K562 (cell line): ENCODE results near the gene INPP5E. TPM values are rescaled to one million over a fixed set of nuclear protein-coding genes. Genes with fewer than 3 reads are reported as not detected.

ENCODE experiments used
- HDAC1 ChIP-seq, 2 experiments: fragments of 450-650 bp; IDR thresholded peaks; 2 replicates each; pipeline ENCODE4 v1.6.1; 2016 to 2017; ENCODE audit warnings: inconsistent platforms in 1 of 2, mild to moderate bottlenecking in 1 of 2, moderate library complexity in 1 of 2
- NRF1 ChIP-seq, 2 experiments: fragments of 450-650 bp; IDR thresholded peaks in 1 of 2; conservative IDR thresholded peaks in 1 of 2; 2 replicates each; pipeline ENCODE4 v1.6.1; 2014; ENCODE audit warnings: mild to moderate bottlenecking in 2 of 2
- polyA plus RNA-seq, 8 experiments: library from polyadenylated mRNA; depleted of rRNA in 4 of 8; stranded (reverse) in 5 of 8; unstranded in 3 of 8; fragments of >200 nt; fragmentation: Nextera tagmentation in 2 of 8; fragmentation: Illumina TruSeq in 1 of 8; extraction: Ambion mirVana in 2 of 8; extraction: Trizol in 1 of 8; gene quantifications; 2 replicates each; pipeline versions ENCODE4 v1.2.1 to v1.2.3, GENCODE V29; 2011 to 2014; ENCODE audit warnings: inconsistent platforms in 1 of 8, missing spikeins in 1 of 8
- total RNA-seq, 7 experiments: library from RNA; depleted of rRNA in 6 of 7; stranded (reverse); fragments of >200 nt in 6 of 7; fragmentation: Illumina TruSeq in 2 of 7; extraction: Trizol in 2 of 7; gene quantifications; 2 replicates each; pipeline versions ENCODE4 v1.2.1 to v1.2.3, GENCODE V29; 2011 to 2021; ENCODE audit warnings: low replicate concordance in 1 of 7
- TF ChIP-seq, protein P1 (sequence below): sonication (generic); formaldehyde crosslinking; IDR thresholded peaks from 2 replicates; pipeline ENCODE4 v1.9.0; 2022; ENCODE audit warnings: mild to moderate bottlenecking, missing genetic modification reagents
- TF ChIP-seq, protein P2 (sequence below): sonication (generic); IDR thresholded peaks from 2 replicates; pipeline ENCODE4 v1.6.1; 2016
- TF ChIP-seq, protein P3 (sequence below): sonication (generic); formaldehyde crosslinking; IDR thresholded peaks from 2 replicates; pipeline ENCODE4 v1.8.1; 2023; ENCODE audit warnings: mild to moderate bottlenecking, missing genetic modification reagents

Gene INPP5E
- total and polyA plus RNA-seq, 9 of the 15 experiments (the other 6 are each of a cell fraction or from before 2014, with no cell fraction given) = 0.38 to 17.4 (median 4.9) TPM

DNA sequence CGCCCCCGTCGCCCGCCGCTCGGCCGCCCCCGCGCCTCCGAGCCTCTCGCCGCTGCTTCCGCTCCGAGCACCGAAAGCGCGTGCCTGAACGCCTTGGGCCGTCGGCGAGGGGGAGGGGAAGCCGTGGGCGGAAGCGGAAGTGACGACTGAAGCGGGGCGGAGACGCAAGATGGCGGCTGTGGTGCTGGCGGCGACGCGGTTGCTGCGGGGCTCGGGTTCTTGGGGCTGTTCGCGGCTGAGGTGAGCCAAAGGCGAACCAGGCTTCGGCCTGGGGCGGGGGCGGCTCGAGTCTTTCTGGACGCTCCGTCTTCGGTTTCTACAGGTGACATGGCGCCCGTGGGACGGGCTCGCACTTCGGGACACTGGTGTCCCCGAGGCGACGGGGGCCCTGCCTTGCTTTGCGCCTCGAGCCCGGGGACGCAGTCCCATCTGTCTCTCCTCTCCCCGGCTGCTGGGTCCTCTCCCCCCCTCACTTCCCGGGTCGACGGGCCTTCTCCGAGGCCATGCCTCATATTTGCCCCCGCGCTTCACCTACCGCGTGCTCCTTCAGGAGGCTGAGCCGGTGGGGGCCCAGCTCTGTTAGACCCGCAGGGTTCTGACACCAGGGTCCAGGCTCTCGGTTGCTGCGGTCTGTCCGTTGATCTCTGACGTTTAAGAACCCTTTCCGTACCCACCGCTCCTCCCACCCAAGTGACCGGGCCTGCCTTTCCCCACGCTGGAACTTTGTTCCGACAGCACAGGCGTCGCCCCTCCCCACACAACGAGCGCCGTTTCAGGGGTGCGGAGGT is 29.0 kb downstream of the INPP5E start, which contains the start of the genes ENTR1 and PMPCA (continued):
- TF ChIP-seq HDAC1 (IDR thresholded peaks at IDR 0.05) (peak in 1 of 2 experiments; percentile 88; a peak in 2 of 4 replicates), NRF1 (conservative IDR thresholded peaks at IDR 0.05 in 1 of 2, IDR thresholded peaks at IDR 0.05 in 1 of 2) (peak; percentile 25 to 44; a peak in 3 of 4 replicates)
- TF ChIP-seq, protein P1, sequence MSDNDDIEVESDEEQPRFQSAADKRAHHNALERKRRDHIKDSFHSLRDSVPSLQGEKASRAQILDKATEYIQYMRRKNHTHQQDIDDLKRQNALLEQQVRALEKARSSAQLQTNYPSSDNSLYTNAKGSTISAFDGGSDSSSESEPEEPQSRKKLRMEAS = peak; percentile 70
- TF ChIP-seq, protein P2, sequence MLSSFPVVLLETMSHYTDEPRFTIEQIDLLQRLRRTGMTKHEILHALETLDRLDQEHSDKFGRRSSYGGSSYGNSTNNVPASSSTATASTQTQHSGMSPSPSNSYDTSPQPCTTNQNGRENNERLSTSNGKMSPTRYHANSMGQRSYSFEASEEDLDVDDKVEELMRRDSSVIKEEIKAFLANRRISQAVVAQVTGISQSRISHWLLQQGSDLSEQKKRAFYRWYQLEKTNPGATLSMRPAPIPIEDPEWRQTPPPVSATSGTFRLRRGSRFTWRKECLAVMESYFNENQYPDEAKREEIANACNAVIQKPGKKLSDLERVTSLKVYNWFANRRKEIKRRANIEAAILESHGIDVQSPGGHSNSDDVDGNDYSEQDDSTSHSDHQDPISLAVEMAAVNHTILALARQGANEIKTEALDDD = no peak
- TF ChIP-seq, protein P3, sequence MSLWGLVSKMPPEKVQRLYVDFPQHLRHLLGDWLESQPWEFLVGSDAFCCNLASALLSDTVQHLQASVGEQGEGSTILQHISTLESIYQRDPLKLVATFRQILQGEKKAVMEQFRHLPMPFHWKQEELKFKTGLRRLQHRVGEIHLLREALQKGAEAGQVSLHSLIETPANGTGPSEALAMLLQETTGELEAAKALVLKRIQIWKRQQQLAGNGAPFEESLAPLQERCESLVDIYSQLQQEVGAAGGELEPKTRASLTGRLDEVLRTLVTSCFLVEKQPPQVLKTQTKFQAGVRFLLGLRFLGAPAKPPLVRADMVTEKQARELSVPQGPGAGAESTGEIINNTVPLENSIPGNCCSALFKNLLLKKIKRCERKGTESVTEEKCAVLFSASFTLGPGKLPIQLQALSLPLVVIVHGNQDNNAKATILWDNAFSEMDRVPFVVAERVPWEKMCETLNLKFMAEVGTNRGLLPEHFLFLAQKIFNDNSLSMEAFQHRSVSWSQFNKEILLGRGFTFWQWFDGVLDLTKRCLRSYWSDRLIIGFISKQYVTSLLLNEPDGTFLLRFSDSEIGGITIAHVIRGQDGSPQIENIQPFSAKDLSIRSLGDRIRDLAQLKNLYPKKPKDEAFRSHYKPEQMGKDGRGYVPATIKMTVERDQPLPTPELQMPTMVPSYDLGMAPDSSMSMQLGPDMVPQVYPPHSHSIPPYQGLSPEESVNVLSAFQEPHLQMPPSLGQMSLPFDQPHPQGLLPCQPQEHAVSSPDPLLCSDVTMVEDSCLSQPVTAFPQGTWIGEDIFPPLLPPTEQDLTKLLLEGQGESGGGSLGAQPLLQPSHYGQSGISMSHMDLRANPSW = no peak
- TF ChIP-seq, all 486 proteins: peak for 101
